Transverse colon (tissue), 3 donors: ENCODE data around the gene KCNT1.

Experiments used
- POLR2A ChIP-seq: fragments of 450-650 bp; IDR thresholded peaks from one replicate; pipeline ENCODE4 v1.6.1; 2016; ENCODE audit warnings: antibody characterized with exemption, mild to moderate bottlenecking, moderate library complexity
- TF ChIP-seq, protein P1 (sequence below), 5 experiments: fragments of 200-600 bp in 3 of 5; fragments of 450-650 bp in 2 of 5; sonication (generic) in 3 of 5; IDR thresholded peaks; 1 replicate in 2 of 5; 2 replicates in 3 of 5; pipeline ENCODE4 v1.5.1; 2016 to 2017; ENCODE audit warnings: antibody characterized with exemption in 5 of 5, inconsistent platforms in 3 of 5, mild to moderate bottlenecking in 2 of 5, moderate library complexity in 1 of 5

GRCh38 chr9:135663451-135663770 lies 38.6 kb upstream of the KCNT1 start:
- TF ChIP-seq, protein P1, sequence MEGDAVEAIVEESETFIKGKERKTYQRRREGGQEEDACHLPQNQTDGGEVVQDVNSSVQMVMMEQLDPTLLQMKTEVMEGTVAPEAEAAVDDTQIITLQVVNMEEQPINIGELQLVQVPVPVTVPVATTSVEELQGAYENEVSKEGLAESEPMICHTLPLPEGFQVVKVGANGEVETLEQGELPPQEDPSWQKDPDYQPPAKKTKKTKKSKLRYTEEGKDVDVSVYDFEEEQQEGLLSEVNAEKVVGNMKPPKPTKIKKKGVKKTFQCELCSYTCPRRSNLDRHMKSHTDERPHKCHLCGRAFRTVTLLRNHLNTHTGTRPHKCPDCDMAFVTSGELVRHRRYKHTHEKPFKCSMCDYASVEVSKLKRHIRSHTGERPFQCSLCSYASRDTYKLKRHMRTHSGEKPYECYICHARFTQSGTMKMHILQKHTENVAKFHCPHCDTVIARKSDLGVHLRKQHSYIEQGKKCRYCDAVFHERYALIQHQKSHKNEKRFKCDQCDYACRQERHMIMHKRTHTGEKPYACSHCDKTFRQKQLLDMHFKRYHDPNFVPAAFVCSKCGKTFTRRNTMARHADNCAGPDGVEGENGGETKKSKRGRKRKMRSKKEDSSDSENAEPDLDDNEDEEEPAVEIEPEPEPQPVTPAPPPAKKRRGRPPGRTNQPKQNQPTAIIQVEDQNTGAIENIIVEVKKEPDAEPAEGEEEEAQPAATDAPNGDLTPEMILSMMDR (IDR thresholded peaks at IDR 0.05), result no peak
- no peak for TF ChIP-seq POLR2A
